ENCODE data around the gene BMP7. TPM values are rescaled to one million over a fixed set of nuclear protein-coding genes. Genes with fewer than 3 reads are reported as not detected.

Gene BMP7
- total and polyA plus RNA-seq, 2 of the 8 experiments (the other 6 are each of a cell fraction or from before 2014, with no cell fraction given), result 9.2 to 14.7 TPM

- TF ChIP-seq RAD21 (IDR thresholded peaks at IDR 0.05 in 1 of 2, conservative IDR thresholded peaks at IDR 0.05 in 1 of 2; ENCODE audit: low read depth in 2 of 2, low read length in 2 of 2) (no peak), ATF2 (IDR thresholded peaks at IDR 0.05; ENCODE audit: low read length) (no peak), HDAC2 (IDR thresholded peaks at IDR 0.05; ENCODE audit: borderline replicate concordance in 1 of 2, low read depth in 2 of 2, low read length in 2 of 2) (no peak), NANOG (IDR thresholded peaks at IDR 0.05; ENCODE audit: insufficient read depth, low read depth, low read length, poor library complexity, severe bottlenecking) (no peak)
Observed at GRCh38 chr20:57142667-57143066, 123.8 kb downstream of the BMP7 start (continued).

All from H1 (cell line).